NCI-H82 (cell line): Measurements from ENCODE around the gene RHBG.
"Not testable (repeated sequence)": the region's sequence is repeated elsewhere in the genome, so short reads cannot be mapped to it uniquely, and the experiment has no call there.

Experiments used
- DNase-seq: peaks from one replicate; lab custom pipeline; 2025; lab: John Stamatoyannopoulos, UW

Gene RHBG

DNA sequence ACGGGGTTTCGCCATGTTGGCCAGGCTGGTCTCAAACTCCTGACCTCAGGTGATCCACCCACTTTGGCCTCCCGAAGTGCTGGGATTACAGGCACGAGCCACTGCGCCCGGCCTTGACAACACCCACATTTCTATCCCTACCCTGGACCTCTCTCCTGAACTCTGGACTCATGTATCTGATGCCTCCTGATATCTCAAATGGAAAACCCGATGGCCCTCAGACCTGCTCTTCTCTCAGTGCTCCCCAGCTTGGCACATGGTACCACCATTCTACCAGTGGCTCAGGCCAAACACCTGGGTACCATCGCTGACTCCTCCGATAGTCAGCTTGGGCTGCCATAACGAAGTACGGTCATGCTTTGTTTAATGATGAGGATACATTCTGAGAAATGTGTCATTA is 8.5 kb upstream of the RHBG start:
- DNase-seq: no peak

DNA sequence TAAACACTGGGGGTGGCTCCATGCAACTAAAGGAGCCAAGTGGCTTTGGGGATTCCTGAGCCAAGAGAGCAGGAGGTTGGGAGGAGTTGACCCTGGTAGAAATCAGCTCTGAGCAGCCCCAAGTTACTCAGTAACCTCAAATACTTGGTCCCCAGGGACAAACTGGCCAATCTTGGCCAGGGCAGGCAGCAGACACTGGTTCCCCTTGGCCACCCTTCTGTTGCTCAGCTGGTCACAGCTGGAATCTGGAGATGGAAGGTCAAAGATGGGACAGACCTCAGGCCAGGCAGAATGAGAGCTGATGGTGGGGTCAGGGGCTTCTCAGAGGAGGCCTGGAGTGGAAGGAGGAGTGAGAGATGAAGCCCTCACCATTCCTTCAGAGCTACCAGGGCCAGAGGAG is 3.3 kb upstream of the RHBG start:
- DNase-seq: no peak

DNA sequence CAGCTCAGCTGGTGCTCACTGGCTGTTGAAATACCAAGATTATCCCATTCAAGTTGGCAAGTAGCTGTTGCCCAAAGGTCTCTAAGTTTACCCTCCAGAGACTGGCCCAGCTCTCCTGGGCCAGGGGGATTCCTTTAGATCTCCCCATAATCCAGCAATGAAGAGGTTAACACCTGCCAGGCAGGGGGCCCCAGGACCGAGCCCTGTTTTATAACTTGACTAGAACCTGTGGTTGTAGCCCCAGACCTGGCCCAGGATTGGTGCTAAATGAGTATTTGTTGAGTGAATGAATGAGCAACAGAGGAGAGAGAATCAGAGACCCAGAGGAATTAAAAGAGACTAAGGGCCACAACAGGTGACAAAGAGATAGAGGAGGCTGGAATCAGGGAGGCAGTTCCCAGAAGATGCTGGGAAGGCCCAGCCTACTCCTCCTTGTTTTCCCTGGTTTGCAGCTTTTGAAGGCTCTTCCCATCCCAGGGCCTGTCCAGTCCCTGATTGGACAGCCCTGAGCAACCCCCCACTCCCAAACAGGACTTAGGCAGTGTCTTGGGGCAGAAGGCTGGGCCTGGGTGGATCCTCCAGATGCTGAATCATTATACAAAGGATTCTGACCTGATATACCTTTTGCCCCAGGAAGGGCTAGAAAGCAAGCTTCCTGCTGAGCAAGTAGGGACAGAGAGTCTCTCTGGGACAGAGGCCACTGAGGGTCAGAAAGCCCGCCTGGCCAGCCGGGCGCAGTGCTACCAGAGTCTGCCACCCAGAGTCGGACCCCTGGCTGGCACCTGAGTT is 2.4 kb upstream of the RHBG start:
- no peak for DNase-seq

DNA sequence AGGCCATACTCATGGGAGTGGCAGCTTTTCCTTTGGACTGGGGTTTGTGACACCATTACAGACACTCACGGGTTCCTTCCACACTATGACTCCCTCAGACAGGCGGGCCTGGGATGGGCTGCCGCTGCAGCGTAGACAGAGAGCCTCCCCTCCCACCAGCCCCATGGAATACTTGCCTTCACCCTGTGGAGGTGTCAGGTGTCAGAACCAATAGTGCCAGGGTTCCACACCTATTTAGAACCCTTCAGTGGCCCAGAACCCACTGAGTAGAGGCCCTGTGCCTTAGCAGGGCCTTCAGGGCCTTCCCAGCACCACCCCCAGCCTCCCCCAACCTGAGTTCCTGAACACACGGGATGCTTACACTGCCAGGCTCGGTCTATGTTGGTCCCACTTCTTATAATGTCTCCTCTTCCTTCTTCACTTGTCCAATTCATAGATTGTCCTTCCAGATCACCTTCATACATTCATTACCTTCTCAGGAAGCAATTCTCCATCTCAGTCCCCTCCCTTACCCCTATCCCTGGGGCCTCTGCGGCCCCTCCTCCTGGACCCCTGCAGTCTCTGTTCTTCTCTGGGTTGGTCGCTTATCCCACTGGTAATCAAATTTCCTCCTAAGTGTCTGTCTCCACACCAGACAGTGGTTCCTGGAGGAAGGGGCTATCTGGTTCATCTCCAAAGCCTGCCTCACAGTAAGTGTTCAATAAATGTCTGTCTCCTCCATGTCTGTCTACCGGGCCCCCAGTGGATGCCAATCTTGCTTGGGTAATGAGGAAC is 1.4 kb upstream of the RHBG start:
- no peak for DNase-seq

DNA sequence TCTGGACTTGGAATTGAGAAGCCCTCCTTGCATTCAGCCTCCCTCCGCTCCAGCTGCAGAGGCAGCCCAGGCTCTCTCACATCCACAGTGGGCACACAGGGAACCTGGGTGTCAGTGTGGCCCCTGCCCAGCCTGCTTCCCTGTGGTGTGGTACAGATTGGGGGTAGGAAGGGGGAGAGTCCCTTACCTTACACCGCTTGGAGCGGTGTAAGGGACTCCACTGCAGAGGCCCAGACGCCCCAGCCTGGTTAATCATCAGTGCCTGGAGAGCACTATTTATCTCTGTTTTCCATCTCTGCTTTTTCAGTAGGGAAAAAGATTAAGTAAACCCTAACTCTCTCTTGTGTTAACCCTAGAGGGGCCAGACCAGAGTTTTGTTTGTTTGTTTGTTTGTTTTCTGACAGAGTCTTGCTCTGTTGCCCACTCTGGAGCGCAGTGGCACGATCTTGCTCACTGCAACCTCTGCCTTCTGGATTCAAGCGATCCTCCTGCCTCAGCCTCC is 803 bp upstream of the RHBG start:
- no peak for DNase-seq

DNA sequence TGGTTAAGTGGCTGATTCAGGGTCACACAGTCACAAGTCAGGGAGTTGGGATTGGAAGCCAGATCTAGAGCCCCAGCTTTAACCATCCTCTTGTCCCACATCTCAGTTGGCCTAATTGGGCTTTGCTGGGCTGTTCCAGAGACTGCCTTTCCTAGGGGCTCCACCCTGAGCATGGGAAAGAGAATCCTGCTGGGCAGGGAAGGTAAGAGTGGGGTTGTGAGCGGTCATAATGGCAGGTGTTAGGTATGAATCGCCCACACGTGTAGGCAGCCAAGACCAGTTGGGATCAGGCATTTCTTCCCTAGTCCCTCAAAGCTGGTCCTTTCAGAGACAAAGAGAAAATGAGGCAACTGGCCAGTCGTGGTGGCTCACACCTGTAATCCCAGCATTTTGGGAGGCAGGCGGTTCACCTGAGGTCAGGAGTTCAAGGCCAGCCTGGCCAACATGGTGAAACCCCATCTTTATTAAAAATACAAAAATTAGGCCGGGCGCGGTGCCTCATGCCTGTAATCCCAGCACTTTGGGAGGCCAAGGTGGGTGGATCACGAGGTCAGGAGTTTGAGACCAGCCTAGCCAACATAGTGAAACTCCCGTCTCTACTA is 775 bp downstream of the RHBG start:
- not testable (repeated sequence) for DNase-seq

DNA sequence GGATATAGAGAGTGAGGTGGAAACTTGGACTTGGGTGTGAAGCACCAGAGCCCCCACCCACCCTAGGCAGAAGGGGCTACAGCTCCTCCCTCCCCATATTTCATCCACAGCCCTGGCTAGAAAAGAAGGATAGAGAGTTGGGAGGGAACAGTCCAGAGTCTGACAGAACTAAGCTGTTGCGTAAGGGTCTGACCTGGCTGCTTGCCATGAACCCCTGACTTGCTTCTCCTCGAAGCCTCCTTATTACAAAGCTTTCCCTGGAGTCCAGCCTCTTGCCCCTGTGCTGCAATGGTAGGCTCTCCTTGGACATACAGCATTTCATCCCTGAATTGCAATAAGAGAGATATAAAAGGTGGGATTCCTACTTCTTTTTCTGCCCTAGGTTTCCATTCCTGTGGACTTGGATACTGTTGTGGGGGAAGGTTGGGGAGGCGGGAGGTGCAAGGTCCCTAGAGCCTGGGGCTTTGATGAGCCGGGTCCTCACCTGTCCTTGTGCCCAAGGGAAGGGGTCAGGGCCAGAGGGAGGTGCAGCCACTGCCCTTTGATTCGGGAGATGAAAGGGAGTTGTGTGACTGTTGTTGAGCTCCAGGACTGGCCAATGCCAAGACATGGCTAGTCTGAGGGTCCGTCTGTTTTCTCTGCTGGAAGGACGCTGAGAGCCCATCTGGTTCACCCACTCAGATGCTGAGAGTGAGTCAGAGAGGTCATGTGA is 2.7 kb downstream of the RHBG start:
- no peak for DNase-seq

DNA sequence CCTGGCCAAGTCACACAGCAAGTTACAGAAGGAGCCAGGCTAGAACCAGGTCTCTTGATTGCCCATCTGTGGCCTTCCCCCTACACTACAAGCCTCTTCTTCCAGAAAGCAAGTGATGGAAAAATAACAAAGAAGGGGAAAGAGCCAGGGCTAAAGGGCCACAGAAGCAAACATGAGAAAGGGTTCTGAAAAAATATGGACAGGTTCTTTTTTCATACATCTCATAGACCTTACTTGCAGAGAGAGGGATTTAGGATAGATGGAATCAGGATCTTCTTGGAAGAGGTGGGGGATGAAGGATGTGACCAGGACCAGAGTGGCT is 3.2 kb downstream of the RHBG start:
- no peak for DNase-seq

DNA sequence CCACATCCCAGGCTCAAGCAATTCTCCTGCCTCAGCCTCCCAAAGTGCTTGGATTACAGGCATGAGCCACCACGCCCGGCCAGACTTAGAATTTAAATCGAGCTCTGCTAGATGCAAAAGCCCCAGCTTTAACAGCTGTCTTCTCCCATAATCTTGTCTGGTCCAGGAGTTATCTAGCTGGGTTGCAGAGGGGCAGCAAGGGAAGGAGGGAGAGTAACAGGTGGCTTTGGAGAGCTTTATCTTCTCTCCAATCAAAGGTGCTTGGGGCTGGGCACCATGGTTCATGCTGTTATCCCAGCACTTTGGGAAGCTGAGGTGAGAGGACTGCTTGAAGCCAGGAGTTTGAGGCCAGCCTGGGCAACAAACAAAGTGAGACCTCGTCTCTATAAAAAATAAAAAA is 3.9 kb downstream of the RHBG start:
- DNase-seq: peak; percentile 91

DNA sequence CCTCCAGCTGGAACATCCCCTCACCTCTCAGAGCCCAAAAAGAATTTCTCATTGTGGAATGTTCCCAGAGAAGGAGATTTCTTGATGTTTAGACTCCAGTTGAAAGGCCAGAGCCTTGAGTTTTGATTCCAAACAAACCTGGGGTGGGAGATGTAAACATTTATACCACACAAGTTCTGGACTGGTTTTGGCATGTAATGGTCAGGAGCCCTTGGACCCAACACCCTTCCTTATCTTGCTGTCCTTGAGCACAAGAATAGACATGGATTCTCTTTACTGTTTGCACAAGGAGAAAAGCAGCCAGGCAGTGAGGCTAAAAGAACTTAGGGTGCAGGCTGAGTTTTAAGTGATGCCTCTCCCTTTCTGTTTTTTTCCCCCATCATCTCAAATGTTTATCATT is 4.5 kb downstream of the RHBG start:
- DNase-seq: no peak

DNA sequence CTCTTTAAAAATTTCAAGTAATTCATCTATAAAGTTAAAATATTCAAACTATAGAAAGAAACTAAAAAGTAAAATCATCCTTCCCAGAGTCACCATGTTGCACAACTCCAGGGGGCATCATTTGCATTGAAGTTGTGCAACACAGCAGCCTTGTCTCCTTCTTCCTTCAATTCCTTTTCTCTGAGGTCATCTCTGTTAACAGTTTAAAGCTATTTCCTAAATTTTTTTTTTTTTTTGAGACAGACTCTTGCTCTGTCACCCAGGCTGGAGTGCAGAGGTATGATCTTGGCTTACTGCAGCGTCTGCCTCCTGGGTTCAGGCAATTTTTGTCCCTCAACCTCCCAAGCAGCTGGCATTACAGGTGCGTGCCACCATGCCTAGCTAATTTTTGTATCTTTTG is 7.1 kb downstream of the RHBG start:
- no peak for DNase-seq

DNA sequence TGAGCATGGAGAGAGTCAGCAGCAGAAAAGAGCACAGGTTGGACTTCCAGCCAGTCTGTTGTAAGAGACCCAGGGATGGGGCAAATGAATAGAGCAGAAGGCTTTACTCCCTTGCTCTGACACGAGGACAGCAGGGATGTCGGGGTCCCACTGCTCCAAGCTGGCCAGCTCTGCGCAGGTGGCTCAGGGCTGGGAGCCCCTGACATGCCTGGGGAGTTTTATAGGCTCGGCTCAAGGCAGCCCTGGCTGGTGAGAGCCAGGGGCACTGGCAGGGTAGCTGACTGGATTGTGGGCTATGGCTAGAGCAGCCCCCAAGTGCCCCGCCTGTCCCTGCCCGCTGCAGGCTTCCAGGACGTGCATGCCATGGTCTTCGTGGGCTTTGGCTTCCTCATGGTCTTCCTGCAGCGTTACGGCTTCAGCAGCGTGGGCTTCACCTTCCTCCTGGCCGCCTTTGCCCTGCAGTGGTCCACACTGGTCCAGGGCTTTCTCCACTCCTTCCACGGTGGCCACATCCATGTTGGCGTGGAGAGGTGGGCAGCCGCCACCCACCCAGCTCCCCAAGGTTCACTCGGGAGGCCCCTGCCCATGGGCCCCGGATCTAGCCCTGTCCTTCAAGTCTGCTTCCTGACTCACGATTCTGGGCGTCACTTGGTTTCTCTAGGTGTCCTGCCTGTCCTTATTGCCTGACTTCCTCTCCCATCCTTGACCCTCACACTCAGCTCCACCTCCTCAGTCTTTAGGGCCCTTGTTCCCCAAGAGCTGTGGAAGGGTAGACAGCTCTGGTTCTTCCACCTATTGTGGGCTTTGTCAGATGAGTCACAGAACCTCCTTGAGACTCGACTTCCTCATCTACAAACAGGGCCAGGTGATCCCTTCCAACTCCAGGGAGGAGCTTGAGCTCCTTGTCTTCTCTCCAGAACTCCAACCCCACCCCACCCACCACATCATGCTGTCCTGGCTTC is 8.2 kb downstream of the RHBG start:
- DNase-seq: no peak

DNA sequence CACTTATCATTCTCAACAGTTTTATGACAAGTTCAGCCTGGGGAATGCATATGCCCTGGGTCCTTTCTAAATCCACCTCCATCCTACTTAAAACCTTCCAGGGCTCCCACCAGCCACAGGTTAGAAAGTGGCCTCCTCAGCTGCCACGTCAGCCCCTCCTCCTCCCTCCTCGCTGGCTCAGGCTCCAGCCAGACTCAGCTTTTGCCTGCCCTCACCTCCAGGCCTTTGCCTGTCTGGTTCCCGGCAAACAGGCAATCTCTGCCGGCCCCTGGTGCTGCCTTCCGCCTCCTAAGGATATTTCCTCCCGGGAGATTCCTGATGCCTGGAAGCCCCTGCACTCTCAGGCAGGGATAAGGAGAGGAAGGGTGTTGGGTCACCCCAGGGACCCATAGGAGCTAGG is 9.5 kb downstream of the RHBG start:
- DNase-seq: no peak

DNA sequence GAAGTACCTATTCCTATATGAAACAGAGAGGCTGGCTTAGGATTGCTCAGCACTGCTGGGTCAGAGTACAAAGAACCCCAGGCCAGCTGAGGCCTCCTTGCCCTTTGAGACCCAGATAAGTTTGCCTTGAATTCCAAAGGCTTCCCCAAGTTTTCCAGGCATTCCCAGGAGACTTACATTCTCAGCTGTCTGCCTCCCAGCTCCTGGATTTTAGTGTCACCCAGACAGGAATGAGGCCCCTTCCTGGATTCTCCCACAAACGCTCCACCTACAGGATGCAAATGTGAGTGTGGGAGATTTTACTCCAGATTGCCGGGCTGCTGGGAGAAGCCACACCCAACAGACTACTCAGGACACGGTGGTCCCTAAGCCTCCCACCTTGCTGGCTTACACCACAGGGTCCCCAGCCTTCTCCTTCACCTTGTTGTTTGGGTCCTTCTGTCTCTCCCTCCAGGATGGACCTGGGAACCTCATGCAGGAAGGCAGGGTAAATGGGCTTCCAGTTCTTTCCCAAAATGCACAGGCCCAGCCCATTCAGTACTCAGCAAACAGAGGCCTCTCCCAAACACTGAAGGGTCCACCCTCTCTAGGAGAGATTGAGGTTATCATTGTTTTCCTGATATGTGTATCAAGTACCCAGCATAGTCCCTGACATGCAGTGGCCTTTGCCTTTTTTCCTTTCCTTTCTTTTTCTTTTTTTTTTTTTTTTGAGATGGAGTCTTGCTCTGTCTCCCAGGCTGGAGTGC is 10.6 kb downstream of the RHBG start:
- peak; percentile 68 for DNase-seq

DNA sequence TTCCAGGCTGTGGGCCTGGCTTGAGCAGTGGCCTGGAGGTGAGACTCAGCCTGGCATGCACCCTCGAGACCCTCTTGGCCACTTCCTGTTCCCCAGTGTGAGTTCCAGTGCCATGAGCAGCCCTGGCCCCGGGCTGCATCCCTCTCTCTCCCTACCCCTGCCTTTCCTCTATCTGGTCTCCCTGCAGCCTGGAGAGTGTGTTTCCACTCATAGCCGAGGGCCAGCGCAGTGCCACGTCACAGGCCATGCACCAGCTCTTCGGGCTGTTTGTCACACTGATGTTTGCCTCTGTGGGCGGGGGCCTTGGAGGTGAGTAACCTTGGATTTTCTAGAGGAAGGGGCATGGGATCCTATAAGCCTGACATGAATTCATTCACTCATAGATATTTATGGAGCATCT is 13.6 kb downstream of the RHBG start:
- DNase-seq: no peak

DNA sequence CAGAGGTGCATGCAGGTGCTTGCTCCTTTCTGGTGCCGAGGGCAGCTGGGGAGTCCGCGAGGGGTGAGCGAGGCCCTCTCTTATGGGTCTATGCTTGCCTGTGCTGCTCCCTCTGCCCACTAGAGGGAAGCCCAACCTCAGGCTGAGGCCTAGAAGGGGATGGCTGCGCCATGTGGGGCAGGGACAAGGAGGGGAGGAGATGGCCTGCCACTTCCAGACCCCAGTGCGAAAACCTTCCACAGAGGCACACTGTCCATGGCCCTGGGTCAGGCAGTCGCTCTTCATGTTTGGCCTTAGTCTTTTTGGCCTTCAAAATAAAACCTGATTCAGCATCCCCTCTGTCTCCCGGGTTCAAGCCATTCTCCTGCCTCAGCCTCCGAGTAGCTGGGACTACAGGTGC is 14.0 kb downstream of the RHBG start:
- DNase-seq: peak; percentile 94

DNA sequence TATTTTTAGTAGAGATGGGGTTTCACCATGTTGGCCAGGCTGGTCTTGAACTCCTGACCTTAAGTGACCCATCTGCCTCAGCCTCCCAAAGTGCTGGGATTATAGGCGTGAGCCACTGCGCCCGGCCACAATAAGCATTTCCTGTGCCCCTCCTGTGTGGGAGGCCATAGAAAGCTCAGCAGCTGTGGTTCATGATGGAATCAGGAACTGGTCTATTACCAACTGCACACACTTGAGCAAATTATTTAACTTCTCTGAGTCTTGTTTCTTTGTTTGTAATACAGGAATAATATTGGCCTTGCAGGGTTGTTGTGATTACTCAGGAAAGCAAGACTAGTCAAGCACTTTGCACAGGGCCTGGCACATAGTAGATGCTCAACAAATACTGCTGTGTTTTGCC is 15.0 kb downstream of the RHBG start:
- no peak for DNase-seq

DNA sequence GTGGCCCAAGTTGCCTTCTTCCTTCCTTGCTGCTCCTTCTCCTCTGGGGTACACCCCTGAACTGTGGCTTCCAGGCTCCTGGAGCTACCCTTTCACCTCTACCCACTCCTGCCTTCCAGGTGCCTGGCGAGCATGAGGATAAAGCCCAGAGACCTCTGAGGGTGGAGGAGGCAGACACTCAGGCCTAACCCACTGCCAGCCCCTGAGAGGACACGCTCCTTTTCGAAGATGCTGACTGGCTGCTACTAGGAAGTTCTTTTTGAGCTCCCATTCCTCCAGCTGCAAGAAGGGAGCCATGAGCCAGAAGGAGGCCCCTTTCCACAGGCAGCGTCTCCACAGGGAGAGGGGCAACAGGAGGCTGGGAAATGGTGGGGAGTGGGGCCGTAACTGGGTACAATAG is 15.6 kb downstream of the RHBG start:
- no peak for DNase-seq

DNA sequence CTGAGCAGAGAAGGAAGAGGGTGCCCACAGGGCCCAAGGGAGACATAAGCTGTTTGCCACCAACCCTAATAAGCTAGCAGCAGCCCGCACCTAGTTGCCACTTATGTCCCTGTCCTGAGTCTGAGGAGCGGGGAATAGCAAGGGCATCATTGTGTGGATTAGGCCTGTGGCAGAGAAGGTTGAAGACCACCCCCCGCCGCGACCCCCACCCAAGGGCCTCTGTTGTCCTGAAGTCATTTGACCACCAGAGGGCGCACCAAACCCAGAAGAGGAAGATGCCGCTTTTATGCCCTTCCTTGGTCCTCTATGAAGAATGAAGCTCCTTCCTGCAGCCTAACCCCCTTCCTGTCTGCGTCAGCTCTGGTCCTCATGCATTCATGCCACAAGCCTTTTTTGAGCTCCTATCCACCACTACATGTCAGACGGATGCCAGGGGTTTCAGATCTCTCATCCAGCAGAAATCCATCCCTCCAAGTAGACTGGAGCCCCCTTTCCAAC is 16.6 kb downstream of the RHBG start:
- peak; percentile 93 for DNase-seq

DNA sequence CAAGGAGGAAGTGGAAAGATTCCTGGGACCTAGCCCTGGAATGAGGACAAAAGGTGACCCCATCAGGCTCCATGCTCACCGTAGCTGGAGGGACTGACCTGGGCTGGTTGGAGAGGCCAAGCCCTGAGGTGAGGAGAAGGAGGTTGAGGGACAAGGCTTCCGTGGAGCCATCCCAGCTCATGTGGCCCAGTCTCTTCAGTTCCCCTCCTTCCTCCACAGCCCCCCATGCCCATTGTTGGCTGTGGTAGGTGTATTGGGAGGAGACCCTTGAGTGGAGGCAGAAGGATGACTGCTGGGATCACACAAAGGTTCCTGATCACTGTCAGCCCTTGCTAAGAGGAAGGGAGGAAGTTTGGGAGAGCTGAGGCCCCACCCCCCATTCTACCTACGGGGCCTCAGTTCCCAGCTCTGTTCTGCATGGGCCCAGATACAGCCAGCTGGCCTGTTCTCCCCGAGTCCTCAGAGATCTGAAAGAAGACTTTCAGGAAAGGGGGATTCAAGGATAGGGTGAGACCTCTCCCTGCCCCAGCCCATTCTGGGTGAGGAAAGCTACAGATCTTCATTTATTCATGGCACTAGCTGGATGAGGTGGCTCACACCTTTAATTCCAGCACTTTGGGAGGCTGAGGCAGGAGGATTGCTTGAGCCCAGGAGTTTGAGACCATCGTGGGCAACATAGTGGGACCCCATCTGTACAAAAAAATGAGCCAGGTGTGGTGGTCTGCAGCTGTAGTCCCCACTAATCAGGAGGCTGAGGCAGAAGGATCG is 17.3 kb downstream of the RHBG start:
- no peak for DNase-seq
